DND-41 (cell line): ENCODE measurements around the gene PTPRN2.

Experiments
- ATAC-seq: fragments of 200-7000 bp; cut with Tn5 transposase; 3 replicates; pipeline ENCODE4 v1.9.1; 2021; ENCODE audit warnings: low read depth; ENCODE audit not compliant: insufficient read depth
- DNase-seq: peaks from one replicate; pipeline ENCODE4 v3.0.0-alpha.2; 2020
- H2AFZ ChIP-seq: 2 replicates; pipeline ENCODE4 v1.6.0; 2012; ENCODE audit warnings: low read depth, low read length
- H3K27ac ChIP-seq: 2 replicates; pipeline ENCODE4 v1.5.1; 2012; ENCODE audit warnings: low read length, inconsistent platforms
- H3K27me3 ChIP-seq: fragments of 200-600 bp; sonication (generic); 2 replicates; pipeline ENCODE4 v1.6.0; 2012; ENCODE audit warnings: low read length, mild to moderate bottlenecking, inconsistent platforms; ENCODE audit not compliant: insufficient read depth, poor library complexity
- H3K36me3 ChIP-seq: 2 replicates; pipeline ENCODE4 v1.5.1; 2012; ENCODE audit warnings: low read length, inconsistent platforms; ENCODE audit not compliant: insufficient read depth
- H3K4me1 ChIP-seq: 2 replicates; pipeline ENCODE4 v1.5.1; 2012; ENCODE audit warnings: mild to moderate bottlenecking, low read length; ENCODE audit not compliant: insufficient read depth
- H3K4me2 ChIP-seq: 2 replicates; pipeline ENCODE4 v1.6.0; 2012; ENCODE audit warnings: mild to moderate bottlenecking, moderate library complexity, low read length, inconsistent platforms; ENCODE audit not compliant: insufficient read depth
- H3K4me3 ChIP-seq, 2 experiments: fragments of 200-600 bp in 1 of 2; shearing (Covaris generic) in 1 of 2; 2 replicates each; pipeline ENCODE4 v1.5.1; 2012 to 2016; ENCODE audit warnings: inconsistent platforms in 2 of 2, low read length in 2 of 2, mild to moderate bottlenecking in 2 of 2, low read depth in 1 of 2, moderate library complexity in 1 of 2
- H3K79me2 ChIP-seq: 2 replicates; pipeline ENCODE4 v1.6.0; 2012; ENCODE audit warnings: low read length, inconsistent platforms; ENCODE audit not compliant: insufficient read depth
- H3K9ac ChIP-seq: 2 replicates; pipeline ENCODE4 v1.6.0; 2012; ENCODE audit warnings: low read depth, mild to moderate bottlenecking, inconsistent platforms, low read length, moderate library complexity
- H3K9me3 ChIP-seq: 2 replicates; pipeline ENCODE4 v1.5.1; 2012; ENCODE audit warnings: low read length, moderate library complexity, mild to moderate bottlenecking, inconsistent platforms; ENCODE audit not compliant: insufficient read depth, severe bottlenecking
- H4K20me1 ChIP-seq: 2 replicates; pipeline ENCODE4 v1.6.0; 2012; ENCODE audit warnings: low read length; ENCODE audit not compliant: insufficient read depth
- EZH2 ChIP-seq: IDR thresholded peaks from 3 replicates; pipeline ENCODE4 v1.6.1; 2012; ENCODE audit warnings: borderline replicate concordance, low read depth, mild to moderate bottlenecking, moderate library complexity, low read length, inconsistent platforms; ENCODE audit not compliant: severe bottlenecking
- TF ChIP-seq, protein P1 (sequence below): IDR thresholded peaks from 2 replicates; pipeline ENCODE4 v1.5.1; 2012; ENCODE audit warnings: borderline replicate concordance, low read length, moderate library complexity, mild to moderate bottlenecking; ENCODE audit not compliant: poor library complexity, severe bottlenecking; ENCODE audit errors: extremely low read depth

The PTPRN2 gene

DNA sequence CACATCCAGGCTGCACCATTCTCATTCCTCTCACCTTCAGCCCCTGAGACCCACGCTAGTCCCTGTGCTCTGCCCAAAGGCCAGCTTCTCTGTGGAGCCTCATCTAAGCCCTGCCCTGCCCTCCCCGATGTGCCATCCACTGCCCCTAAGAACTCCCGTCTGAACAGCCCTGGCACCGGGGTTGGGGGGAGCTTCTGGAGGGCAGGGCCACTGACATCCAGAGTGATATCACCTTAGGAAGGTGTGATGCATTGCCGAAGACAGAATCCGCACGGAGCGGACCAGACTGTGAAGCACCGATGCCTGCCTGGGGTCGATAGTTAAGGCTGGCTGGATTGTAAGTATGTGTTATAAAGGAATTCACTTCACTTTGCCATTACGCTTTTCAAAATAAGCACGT is 511.0 kb downstream of the PTPRN2 start:
- H3K4me1 ChIP-seq, result no peaks in the 10 kb centered on the region
- H3K36me3 ChIP-seq, result no peaks in the 10 kb centered on the region
- DNase-seq (no peak), ATAC-seq (no peak)
- H3K79me2 ChIP-seq, result no peaks in the 10 kb centered on the region
- no peak overlapping the region for H2AFZ ChIP-seq
- H3K27me3 ChIP-seq, result no peaks in the 10 kb centered on the region
- 0 out of 2 replicates have a peak, but pooled peaks cover 6% of the 10 kb centered on the region for H4K20me1 ChIP-seq
- no peak overlapping the region for H3K4me2 ChIP-seq
- H3K4me3 ChIP-seq, result no peak overlapping the region
- H3K27ac ChIP-seq, result no peak overlapping the region
- TF ChIP-seq, protein P1, sequence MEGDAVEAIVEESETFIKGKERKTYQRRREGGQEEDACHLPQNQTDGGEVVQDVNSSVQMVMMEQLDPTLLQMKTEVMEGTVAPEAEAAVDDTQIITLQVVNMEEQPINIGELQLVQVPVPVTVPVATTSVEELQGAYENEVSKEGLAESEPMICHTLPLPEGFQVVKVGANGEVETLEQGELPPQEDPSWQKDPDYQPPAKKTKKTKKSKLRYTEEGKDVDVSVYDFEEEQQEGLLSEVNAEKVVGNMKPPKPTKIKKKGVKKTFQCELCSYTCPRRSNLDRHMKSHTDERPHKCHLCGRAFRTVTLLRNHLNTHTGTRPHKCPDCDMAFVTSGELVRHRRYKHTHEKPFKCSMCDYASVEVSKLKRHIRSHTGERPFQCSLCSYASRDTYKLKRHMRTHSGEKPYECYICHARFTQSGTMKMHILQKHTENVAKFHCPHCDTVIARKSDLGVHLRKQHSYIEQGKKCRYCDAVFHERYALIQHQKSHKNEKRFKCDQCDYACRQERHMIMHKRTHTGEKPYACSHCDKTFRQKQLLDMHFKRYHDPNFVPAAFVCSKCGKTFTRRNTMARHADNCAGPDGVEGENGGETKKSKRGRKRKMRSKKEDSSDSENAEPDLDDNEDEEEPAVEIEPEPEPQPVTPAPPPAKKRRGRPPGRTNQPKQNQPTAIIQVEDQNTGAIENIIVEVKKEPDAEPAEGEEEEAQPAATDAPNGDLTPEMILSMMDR, result no peak
- TF ChIP-seq EZH2, result no peak
- no peak overlapping the region for H3K9ac ChIP-seq
- H3K9me3 ChIP-seq, result no peaks in the 10 kb centered on the region

DNA sequence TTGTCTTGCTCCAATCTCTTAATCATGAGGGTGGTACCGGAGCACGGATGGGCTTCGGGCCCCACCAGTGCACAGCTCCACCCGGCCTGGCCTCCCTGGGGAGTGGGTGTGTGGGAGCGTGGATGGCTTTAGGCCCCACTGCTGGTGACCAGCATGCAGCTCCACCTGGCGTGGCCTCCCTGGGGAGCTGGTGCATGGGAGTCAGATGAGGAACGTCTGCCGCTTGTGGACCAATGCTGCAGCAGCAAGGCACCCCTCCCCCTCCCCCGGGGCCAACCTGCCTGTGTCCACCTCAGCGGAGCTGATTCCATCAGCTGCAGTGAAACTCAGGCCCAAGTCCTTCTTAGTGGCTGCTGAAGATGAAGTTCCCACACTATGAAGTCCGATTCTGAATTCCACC is 511.4 kb downstream of the PTPRN2 start:
- Histone ChIP-seq H3K4me1 (no peaks in the 10 kb centered on the region), H3K36me3 (no peaks in the 10 kb centered on the region), H3K4me3 (no peak overlapping the region), H4K20me1 (0 out of 2 replicates have a peak, but pooled peaks cover 6% of the 10 kb centered on the region), H3K9me3 (no peaks in the 10 kb centered on the region), H3K4me2 (no peak overlapping the region), H2AFZ (no peak overlapping the region), H3K9ac (no peak overlapping the region), H3K27me3 (no peaks in the 10 kb centered on the region), H3K79me2 (no peaks in the 10 kb centered on the region), H3K27ac (no peak overlapping the region)
- no peak for DNase-seq
- TF ChIP-seq EZH2, result no peak
- TF ChIP-seq, protein P1, result no peak
- no peak for ATAC-seq

DNA sequence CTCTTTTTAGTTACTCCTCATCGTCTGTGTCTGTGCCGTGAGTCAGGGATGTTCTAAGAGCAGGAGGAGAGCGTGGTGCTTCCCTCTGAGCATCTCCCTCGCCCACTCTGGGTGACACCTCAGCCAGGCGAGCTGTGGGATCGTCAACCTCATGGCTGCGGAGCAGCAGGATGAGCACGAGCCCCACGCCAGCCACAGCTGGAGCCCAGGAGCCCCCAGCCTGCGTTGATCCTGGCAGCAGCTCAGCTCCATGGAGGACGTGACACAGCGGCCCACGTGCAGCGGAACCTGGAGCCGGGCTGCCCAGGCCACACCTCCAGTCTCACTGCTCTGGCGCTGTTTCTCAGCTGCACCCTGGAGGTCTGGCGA is 512.0 kb downstream of the PTPRN2 start:
- Histone ChIP-seq H3K9me3 (no peaks in the 10 kb centered on the region), H4K20me1 (0 out of 2 replicates have a peak, but pooled peaks cover 6% of the 10 kb centered on the region), H3K79me2 (no peaks in the 10 kb centered on the region), H3K36me3 (no peaks in the 10 kb centered on the region), H3K4me2 (no peak overlapping the region), H3K4me3 (no peak overlapping the region), H3K27ac (no peak overlapping the region), H2AFZ (no peak overlapping the region), H3K4me1 (no peaks in the 10 kb centered on the region), H3K9ac (no peak overlapping the region), H3K27me3 (no peaks in the 10 kb centered on the region)
- ATAC-seq (no peak), DNase-seq (no peak)
- TF ChIP-seq, protein P1, result no peak
- no peak for TF ChIP-seq EZH2
